Neural cell (in vitro differentiated cells): ENCODE measurements around the gene MINDY2. TPM values are rescaled to one million over a fixed set of nuclear protein-coding genes. Genes with fewer than 3 reads are reported as not detected.

Experiments
- H2AFZ ChIP-seq: fragments of 200-600, 300-800 bp; sonication (generic), shearing (Covaris generic); 2 replicates; pipeline ENCODE4 v1.6.0; 2014; ENCODE audit warnings: low read depth, mild to moderate bottlenecking, antibody characterized with exemption, low read length, moderate library complexity
- H3F3A ChIP-seq: fragments of 200-600 bp; shearing (Covaris generic); 2 replicates; pipeline ENCODE4 v1.6.1; 2016; ENCODE audit warnings: mild to moderate bottlenecking, moderate library complexity, mixed read lengths, antibody characterized with exemption, low read length; ENCODE audit not compliant: insufficient read depth, poor library complexity, severe bottlenecking
- H3K27ac ChIP-seq: fragments of 200-600, 300-800 bp; sonication (generic), shearing (Covaris generic); 2 replicates; pipeline ENCODE4 v1.5.1; 2014; ENCODE audit warnings: mild to moderate bottlenecking, low read length, moderate library complexity
- H3K27me3 ChIP-seq: fragments of 300-800, 200-600 bp; sonication (generic), shearing (Covaris generic); 2 replicates; pipeline ENCODE4 v1.6.0; 2014; ENCODE audit warnings: mild to moderate bottlenecking, low read depth, low read length, moderate library complexity; ENCODE audit not compliant: insufficient read depth
- H3K36me3 ChIP-seq: fragments of 300-800, 200-600 bp; sonication (generic), shearing (Covaris generic); 2 replicates; pipeline ENCODE4 v1.5.1; 2014; ENCODE audit warnings: mild to moderate bottlenecking, antibody characterized with exemption, low read length, moderate library complexity; ENCODE audit not compliant: insufficient read depth
- H3K4me2 ChIP-seq: fragments of 300-800, 200-600 bp; sonication (generic), shearing (Covaris generic); 2 replicates; pipeline ENCODE4 v1.6.0; 2014; ENCODE audit warnings: mild to moderate bottlenecking, low read length
- H3K4me3 ChIP-seq: fragments of 300-800, 200-600 bp; sonication (generic), shearing (Covaris generic); 2 replicates; pipeline ENCODE4 v1.5.1; 2014; ENCODE audit warnings: mild to moderate bottlenecking, low read length, moderate library complexity
- H3K79me2 ChIP-seq: fragments of 200-600 bp; shearing (Covaris generic); replicated peaks from 2 replicates; pipeline ENCODE4 v1.6.0; 2014; ENCODE audit warnings: mild to moderate bottlenecking, low read length, moderate library complexity; ENCODE audit not compliant: insufficient read depth
- H3K9ac ChIP-seq: fragments of 300-800, 200-600 bp; sonication (generic), shearing (Covaris generic); 2 replicates; pipeline ENCODE4 v1.6.1; 2016; ENCODE audit warnings: mild to moderate bottlenecking, low read length, mixed read lengths
- H3K9me2 ChIP-seq: fragments of 200-600 bp; shearing (Covaris generic); 2 replicates; pipeline ENCODE4 v1.6.1; 2016; ENCODE audit warnings: mild to moderate bottlenecking, low read length, mixed read lengths; ENCODE audit not compliant: insufficient read depth
- H3K9me3 ChIP-seq: fragments of 200-600, 300-800 bp; sonication (generic), shearing (Covaris generic); 2 replicates; pipeline ENCODE4 v1.6.1; 2016; ENCODE audit warnings: mild to moderate bottlenecking, mixed run types, low read length, moderate library complexity, mixed read lengths
- H4K20me1 ChIP-seq: fragments of 200-600 bp; shearing (Covaris generic); 2 replicates; pipeline ENCODE4 v1.6.1; 2016; ENCODE audit warnings: mild to moderate bottlenecking, mixed run types; ENCODE audit not compliant: insufficient read depth
- CTCF ChIP-seq: fragments of 450-650 bp; IDR thresholded peaks from 2 replicates; pipeline ENCODE4 v1.5.1; 2014; ENCODE audit warnings: antibody characterized with exemption, mild to moderate bottlenecking, moderate library complexity; ENCODE audit not compliant: poor library complexity, severe bottlenecking
- EP300 ChIP-seq: fragments of 450-650 bp; conservative IDR thresholded peaks from 2 replicates; pipeline ENCODE4 v1.6.1; 2014; ENCODE audit warnings: antibody characterized with exemption, mild to moderate bottlenecking, moderate library complexity; ENCODE audit not compliant: poor library complexity, severe bottlenecking
- EZH2 ChIP-seq: fragments of 200-600, 300-800 bp; shearing (Covaris generic), sonication (generic); IDR thresholded peaks from 2 replicates; pipeline ENCODE4 v1.6.1; 2014; ENCODE audit warnings: antibody characterized with exemption, low read length, borderline replicate concordance, mild to moderate bottlenecking; ENCODE audit not compliant: insufficient read depth, poor library complexity, severe bottlenecking
- MXI1 ChIP-seq: fragments of 450-650 bp; conservative IDR thresholded peaks from 2 replicates; pipeline ENCODE4 v1.6.1; 2014; ENCODE audit warnings: antibody characterized with exemption, mild to moderate bottlenecking; ENCODE audit not compliant: poor library complexity, severe bottlenecking
- POLR2AphosphoS5 ChIP-seq: IDR thresholded peaks from 2 replicates; pipeline ENCODE4 v1.6.1; 2012
- RAD21 ChIP-seq: fragments of 450-650 bp; conservative IDR thresholded peaks from 2 replicates; pipeline ENCODE4 v1.6.1; 2014; ENCODE audit warnings: antibody characterized with exemption, mild to moderate bottlenecking, moderate library complexity
- REST ChIP-seq: IDR thresholded peaks from 2 replicates; pipeline ENCODE4 v1.6.1; 2012; ENCODE audit warnings: borderline replicate concordance
- SMC3 ChIP-seq: fragments of 450-650 bp; conservative IDR thresholded peaks from 2 replicates; pipeline ENCODE4 v1.6.1; 2014; ENCODE audit warnings: antibody characterized with exemption, mild to moderate bottlenecking, moderate library complexity; ENCODE audit not compliant: poor library complexity
- TAF1 ChIP-seq: IDR thresholded peaks from 2 replicates; pipeline ENCODE4 v1.6.1; 2012; ENCODE audit warnings: low read depth
- polyA minus RNA-seq: library from RNA; depleted of rRNA, polyadenylated mRNA; stranded (reverse); fragments of >200 nt; gene quantifications from 2 replicates; pipeline ENCODE4 v1.2.3, GENCODE V29; 2014
- polyA plus RNA-seq: library from polyadenylated mRNA; depleted of rRNA; stranded (reverse); fragments of >200 nt; gene quantifications from 2 replicates; pipeline ENCODE4 v1.2.3, GENCODE V29; 2014

MINDY2 gene
- polyA plus RNA-seq, result 21.0 and 22.8 TPM in 2 replicates
- polyA minus RNA-seq, result 48.9 and 58.9 TPM in 2 replicates

- TF ChIP-seq EP300, result peak; percentile 61
- peak; percentile 99 for TF ChIP-seq TAF1
- peak; percentile 91 for TF ChIP-seq REST
- TF ChIP-seq POLR2AphosphoS5, result peak; percentile 90
- TF ChIP-seq RAD21, result no peak
- peak; percentile 72 for TF ChIP-seq CTCF
- TF ChIP-seq EZH2, result no peak
- TF ChIP-seq MXI1, result peak; percentile 89
- peak; percentile 64 for TF ChIP-seq SMC3
- H3K9me3 ChIP-seq, result no peaks in the 10 kb centered on the region
- no peaks in the 10 kb centered on the region for H3K9me2 ChIP-seq
- peak within 1 kb of the TSS; percentile 93 for H3K4me3 ChIP-seq
- H3K9ac ChIP-seq, result peak within 1 kb of the TSS; percentile 98
- H3F3A ChIP-seq, result no peaks in the 10 kb centered on the region
- H2AFZ ChIP-seq, result peak within 1 kb of the TSS; percentile 88
- no peaks in the 10 kb centered on the region for H4K20me1 ChIP-seq
- peaks cover 39% of the 10 kb centered on the region for H3K79me2 ChIP-seq
- H3K4me2 ChIP-seq, result peak within 1 kb of the TSS; percentile 81
- H3K27ac ChIP-seq, result peak within 1 kb of the TSS; percentile 95
- no peaks in the 10 kb centered on the region for H3K27me3 ChIP-seq
- H3K36me3 ChIP-seq, result no peaks in the 10 kb centered on the region
These were observed at the start of gene MINDY2 for GRCh38 chr15:58770857-58771620. TSS of gene MINDY2 (plus strand) at chr15:58771302. CDS start at chr15:58771396, 94 bp downstream.

- no peak overlapping the region for H3K27ac ChIP-seq
- peaks cover 74% of the 10 kb centered on the region for H3K79me2 ChIP-seq
These were observed 46.6 kb upstream of the MINDY2 start for GRCh38 chr15:58724466-58724865.

More at GRCh38 chr15:58724466-58724865, 46.6 kb upstream of the MINDY2 start:
- TF ChIP-seq POLR2AphosphoS5 (no peak), RAD21 (no peak), CTCF (no peak), EP300 (no peak), MXI1 (no peak), TAF1 (no peak), EZH2 (no peak)
- H3K27me3 ChIP-seq, result no peaks in the 10 kb centered on the region
- H4K20me1 ChIP-seq, result no peaks in the 10 kb centered on the region
- no peaks in the 10 kb centered on the region for H3K9me2 ChIP-seq
- H3K9ac ChIP-seq, result no peak overlapping the region
- H3F3A ChIP-seq, result no peaks in the 10 kb centered on the region
- H3K9me3 ChIP-seq, result no peaks in the 10 kb centered on the region
- no peak overlapping the region for H2AFZ ChIP-seq
- H3K4me3 ChIP-seq, result no peak overlapping the region
- H3K36me3 ChIP-seq, result no peaks in the 10 kb centered on the region
- no peak overlapping the region for H3K4me2 ChIP-seq
